ENCODE results near the gene FMO1. TPM values are rescaled to one million over a fixed set of nuclear protein-coding genes. Genes with fewer than 3 reads are reported as not detected.

Gene FMO1
- total and polyA plus RNA-seq, 10 of the 15 experiments (the other 5 are each of a cell fraction or from before 2014, with no cell fraction given): not detected

GRCh38 chr1:171219346-171220080, 28.8 kb upstream of the FMO1 start:
- RAD21 ChIA-PET (ENCODE audit: unreplicated experiment): no interaction called here
- H3K4me3 ChIP-seq: no peak overlapping the region
- no peaks in the 10 kb centered on the region for H3K9me3 ChIP-seq (replicated peaks; ENCODE audit: control insufficient read depth, insufficient read depth, low read length)
- 6% methylated on average over 2 of the region's 2 CpGs for WGBS (ENCODE audit: insufficient coverage, insufficient replicate concordance, low lambda C conversion rate, missing lambda C conversion rate)
- H3K4me1 ChIP-seq (ENCODE audit: control insufficient read depth, insufficient read depth, low read length): no peaks in the 10 kb centered on the region
- no peaks in the 10 kb centered on the region for H3K36me3 ChIP-seq (ENCODE audit: control insufficient read depth in 2 of 2, insufficient read depth in 2 of 2, low read length in 1 of 2)
- H3K79me2 ChIP-seq (ENCODE audit: control insufficient read depth, insufficient read depth, low read length): no peaks in the 10 kb centered on the region
- H2AFZ ChIP-seq (ENCODE audit: control insufficient read depth, low read depth, low read length): no peak overlapping the region
- DNase-seq (ENCODE audit: low read depth, low spot score) (no peak), ATAC-seq (no peak), FAIRE-seq (no peak)
- CTCF ChIA-PET: no interaction called here
- H3K4me2 ChIP-seq (ENCODE audit: control insufficient read depth, insufficient read depth): no peak overlapping the region
- in situ Hi-C loops (cut with MboI) (no loop called here), intact Hi-C loops (cut with micrococcal nuclease; ENCODE audit: unreplicated experiment) (no loop called here)
- BruUV-seq (replicated peaks): no TSS peak
- POLR2A ChIA-PET: no interaction called here
- H3K27me3 ChIP-seq (replicated peaks in 1 of 2; ENCODE audit: control insufficient read depth in 2 of 2, insufficient read depth in 2 of 2, low read length in 1 of 2): no peaks in the 10 kb centered on the region
- no peak overlapping the region for H3K9ac ChIP-seq (ENCODE audit: control insufficient read depth, insufficient read depth, low read length)
- SMC1A ChIA-PET (ENCODE audit: uncharacterized antibody, unreplicated experiment): no interaction called here
- H4K20me1 ChIP-seq (ENCODE audit: control insufficient read depth, insufficient read depth): no peaks in the 10 kb centered on the region
- H3K27ac ChIP-seq (ENCODE audit: control insufficient read depth, insufficient read depth): no peak overlapping the region
- TF ChIP-seq BCLAF1 (IDR thresholded peaks at IDR 0.05) (no peak), SP1 (IDR thresholded peaks at IDR 0.05; ENCODE audit: low read depth, low read length) (no peak), ATF7 (IDR thresholded peaks at IDR 0.05; ENCODE audit: low read depth) (no peak), ETV6 (conservative IDR thresholded peaks at IDR 0.05 in 1 of 2, IDR thresholded peaks at IDR 0.05 in 1 of 2; ENCODE audit: borderline replicate concordance in 1 of 2, low read depth in 1 of 2) (no peak), FOS (IDR thresholded peaks at IDR 0.05; ENCODE audit: borderline replicate concordance, extremely low read depth, insufficient read length) (no peak), MAX (IDR thresholded peaks at IDR 0.05; ENCODE audit: low read depth, low read length) (no peak), SUZ12 (IDR thresholded peaks at IDR 0.05; ENCODE audit: unreplicated experiment) (no peak), SMAD5 (IDR thresholded peaks at IDR 0.05; ENCODE audit: low read depth) (no peak), BMI1 (IDR thresholded peaks at IDR 0.05; ENCODE audit: borderline replicate concordance) (no peak), ZNF217 (IDR thresholded peaks at IDR 0.05) (no peak), MEF2B (IDR thresholded peaks at IDR 0.05; ENCODE audit: partially characterized antibody, poor library complexity, severe bottlenecking) (no peak), ZNF274 (IDR thresholded peaks at IDR 0.05; ENCODE audit: insufficient read depth, insufficient read length) (no peak), ZBTB4 (CRISPR knock-in tag; IDR thresholded peaks at IDR 0.05) (no peak), CREB1 (IDR thresholded peaks at IDR 0.05; ENCODE audit: low read depth) (no peak), ATF3 (IDR thresholded peaks at IDR 0.05; ENCODE audit: borderline replicate concordance, extremely low read depth, low read depth, low read length) (no peak), GABPA (IDR thresholded peaks at IDR 0.05; ENCODE audit: low read depth) (no peak), RCOR1 (conservative IDR thresholded peaks at IDR 0.05; ENCODE audit: low read depth, low read length) (no peak)
